Measurements from ENCODE around the gene PKNOX2. TPM values are rescaled to one million over a fixed set of nuclear protein-coding genes. Genes with fewer than 3 reads are reported as not detected.

Gene PKNOX2
- total RNA-seq, 1 experiment from 2014 or later, result not detected

GRCh38 chr11:125470355-125470754 lies 305.8 kb downstream of the PKNOX2 start:
- CTCF ChIA-PET, result no interaction called here
- BruUV-seq (replicated peaks), result no TSS peak
- no peaks in the 10 kb centered on the region for H3K4me1 Mint-ChIP-seq (ENCODE audit: low read depth, unreplicated experiment)

GRCh38 chr11:125476721-125477120 lies 312.2 kb downstream of the PKNOX2 start:
- CTCF ChIA-PET, result no interaction called here
- no peaks in the 10 kb centered on the region for H3K36me3 Mint-ChIP-seq (ENCODE audit: insufficient read depth, unreplicated experiment)
- H3K9me3 Mint-ChIP-seq (ENCODE audit: low read depth, unreplicated experiment), result no peaks in the 10 kb centered on the region
- no peak overlapping the region for H3K27ac Mint-ChIP-seq (ENCODE audit: unreplicated experiment)
- no peak for DNase-seq
- H3K27me3 Mint-ChIP-seq (ENCODE audit: unreplicated experiment), result no peaks in the 10 kb centered on the region
- no TSS peak for BruUV-seq (replicated peaks)
- no peak for TF ChIP-seq CTCF (IDR thresholded peaks at IDR 0.05; ENCODE audit: unreplicated experiment)
- no peaks in the 10 kb centered on the region for H3K4me1 Mint-ChIP-seq (ENCODE audit: low read depth, unreplicated experiment)
- H3K4me3 Mint-ChIP-seq (ENCODE audit: low read depth, unreplicated experiment), result no peak overlapping the region
- intact Hi-C loops (cut with micrococcal nuclease; ENCODE audit: unreplicated experiment), result no loop called here

More at GRCh38 chr11:125470355-125470754, 305.8 kb downstream of the PKNOX2 start:
- no peaks in the 10 kb centered on the region for H3K36me3 Mint-ChIP-seq (ENCODE audit: insufficient read depth, unreplicated experiment)
- intact Hi-C loops (cut with micrococcal nuclease; ENCODE audit: unreplicated experiment), result no loop called here
- H3K4me3 Mint-ChIP-seq (ENCODE audit: low read depth, unreplicated experiment), result no peak overlapping the region
- H3K9me3 Mint-ChIP-seq (ENCODE audit: low read depth, unreplicated experiment), result no peaks in the 10 kb centered on the region
- no peak overlapping the region for H3K27ac Mint-ChIP-seq (ENCODE audit: unreplicated experiment)
- TF ChIP-seq CTCF (IDR thresholded peaks at IDR 0.05; ENCODE audit: unreplicated experiment), result no peak
- DNase-seq, result no peak
- H3K27me3 Mint-ChIP-seq (ENCODE audit: unreplicated experiment), result no peaks in the 10 kb centered on the region

GRCh38 chr11:125479137-125479536 lies 314.6 kb downstream of the PKNOX2 start:
- Mint-ChIP-seq H3K9me3 (ENCODE audit: low read depth, unreplicated experiment) (no peaks in the 10 kb centered on the region), H3K36me3 (ENCODE audit: insufficient read depth, unreplicated experiment) (no peaks in the 10 kb centered on the region), H3K4me1 (ENCODE audit: low read depth, unreplicated experiment) (no peaks in the 10 kb centered on the region), H3K27me3 (ENCODE audit: unreplicated experiment) (no peaks in the 10 kb centered on the region), H3K4me3 (ENCODE audit: low read depth, unreplicated experiment) (no peak overlapping the region), H3K27ac (ENCODE audit: unreplicated experiment) (no peak overlapping the region)
- CTCF ChIA-PET, result no interaction called here
- intact Hi-C loops (cut with micrococcal nuclease; ENCODE audit: unreplicated experiment), result no loop called here
- no peak for DNase-seq
- BruUV-seq (replicated peaks), result no TSS peak
- TF ChIP-seq CTCF (IDR thresholded peaks at IDR 0.05; ENCODE audit: unreplicated experiment), result no peak

GRCh38 chr11:125481531-125481930 lies 317.0 kb downstream of the PKNOX2 start:
- Mint-ChIP-seq H3K4me1 (ENCODE audit: low read depth, unreplicated experiment) (no peaks in the 10 kb centered on the region), H3K27me3 (ENCODE audit: unreplicated experiment) (no peaks in the 10 kb centered on the region), H3K9me3 (ENCODE audit: low read depth, unreplicated experiment) (no peaks in the 10 kb centered on the region), H3K4me3 (ENCODE audit: low read depth, unreplicated experiment) (no peak overlapping the region), H3K27ac (ENCODE audit: unreplicated experiment) (no peak overlapping the region), H3K36me3 (ENCODE audit: insufficient read depth, unreplicated experiment) (no peaks in the 10 kb centered on the region)
- DNase-seq, result no peak
- BruUV-seq (replicated peaks), result no TSS peak
- CTCF ChIA-PET, result no interaction called here
- no peak for TF ChIP-seq CTCF (IDR thresholded peaks at IDR 0.05; ENCODE audit: unreplicated experiment)
- intact Hi-C loops (cut with micrococcal nuclease; ENCODE audit: unreplicated experiment), result no loop called here

Other genes starting within 250 kb of the PKNOX2 start
- gene HEPN1, start 245.5 kb upstream of the PKNOX2 start, total RNA-seq (2022), result not detected in 2 replicates
- not detected in 2 replicates for gene HEPACAM, start 228.7 kb upstream of the PKNOX2 start, total RNA-seq (2022)
- 2.3 TPM in 2 replicates for gene CCDC15, start 210.5 kb upstream of the PKNOX2 start, total RNA-seq (2022)
- gene SLC37A2, start 101.4 kb upstream of the PKNOX2 start, total RNA-seq (2022), result 2.5 and 4.3 TPM in 2 replicates
- 10.0 and 14.5 TPM in 2 replicates for gene TMEM218, start 53.1 kb upstream of the PKNOX2 start, total RNA-seq (2022)